ENCODE results near the gene SLC25A5.

SLC25A5 gene

GRCh38 chrX:119455264-119455663 lies 13.0 kb upstream of the SLC25A5 start:
- TF ChIP-seq REST (IDR thresholded peaks at IDR 0.05; ENCODE audit: insufficient read depth in 1 of 2, low read depth in 2 of 2, low read length in 2 of 2) (no peak), TAF1 (IDR thresholded peaks at IDR 0.05; ENCODE audit: borderline replicate concordance, insufficient read depth, low read length) (no peak), SIN3A (IDR thresholded peaks at IDR 0.05; ENCODE audit: borderline replicate concordance, insufficient read depth, low read length) (no peak), FOXP2 (optimal IDR thresholded peaks at IDR 0.05; ENCODE audit: borderline replicate concordance, extremely low read depth, extremely low read length, insufficient read depth) (no peak), POLR2AphosphoS5 (IDR thresholded peaks at IDR 0.05; ENCODE audit: low read depth, low read length) (no peak)

- TF ChIP-seq FOXP2 (optimal IDR thresholded peaks at IDR 0.05; ENCODE audit: borderline replicate concordance, extremely low read depth, extremely low read length, insufficient read depth) (no peak), SIN3A (IDR thresholded peaks at IDR 0.05; ENCODE audit: borderline replicate concordance, insufficient read depth, low read length) (no peak), TAF1 (IDR thresholded peaks at IDR 0.05; ENCODE audit: borderline replicate concordance, insufficient read depth, low read length) (no peak), POLR2AphosphoS5 (IDR thresholded peaks at IDR 0.05; ENCODE audit: low read depth, low read length) (no peak), REST (IDR thresholded peaks at IDR 0.05; ENCODE audit: insufficient read depth in 1 of 2, low read depth in 2 of 2, low read length in 2 of 2) (no peak)
Measured at GRCh38 chrX:119459181-119459580, 9.1 kb upstream of the SLC25A5 start.

- no peak for TF ChIP-seq POLR2AphosphoS5 (IDR thresholded peaks at IDR 0.05; ENCODE audit: low read depth, low read length)
- TF ChIP-seq TAF1 (IDR thresholded peaks at IDR 0.05; ENCODE audit: borderline replicate concordance, insufficient read depth, low read length), result no peak
- no peak for TF ChIP-seq SIN3A (IDR thresholded peaks at IDR 0.05; ENCODE audit: borderline replicate concordance, insufficient read depth, low read length)
- TF ChIP-seq REST (IDR thresholded peaks at IDR 0.05; ENCODE audit: insufficient read depth in 1 of 2, low read depth in 2 of 2, low read length in 2 of 2), result no peak
- no peak for TF ChIP-seq FOXP2 (optimal IDR thresholded peaks at IDR 0.05; ENCODE audit: borderline replicate concordance, extremely low read depth, extremely low read length, insufficient read depth)
Measured at GRCh38 chrX:119465555-119465954, 2.7 kb upstream of the SLC25A5 start.

- TF ChIP-seq TAF1 (IDR thresholded peaks at IDR 0.05; ENCODE audit: borderline replicate concordance, insufficient read depth, low read length) (no peak), SIN3A (IDR thresholded peaks at IDR 0.05; ENCODE audit: borderline replicate concordance, insufficient read depth, low read length) (no peak), FOXP2 (optimal IDR thresholded peaks at IDR 0.05; ENCODE audit: borderline replicate concordance, extremely low read depth, extremely low read length, insufficient read depth) (no peak), REST (IDR thresholded peaks at IDR 0.05; ENCODE audit: insufficient read depth in 1 of 2, low read depth in 2 of 2, low read length in 2 of 2) (no peak), POLR2AphosphoS5 (IDR thresholded peaks at IDR 0.05; ENCODE audit: low read depth, low read length) (no peak)
Measured at GRCh38 chrX:119466970-119467369, 1.3 kb upstream of the SLC25A5 start.

- TF ChIP-seq REST (IDR thresholded peaks at IDR 0.05; ENCODE audit: insufficient read depth in 1 of 2, low read depth in 2 of 2, low read length in 2 of 2), result no peak
- TF ChIP-seq SIN3A (IDR thresholded peaks at IDR 0.05; ENCODE audit: borderline replicate concordance, insufficient read depth, low read length), result no peak
- no peak for TF ChIP-seq FOXP2 (optimal IDR thresholded peaks at IDR 0.05; ENCODE audit: borderline replicate concordance, extremely low read depth, extremely low read length, insufficient read depth)
- no peak for TF ChIP-seq POLR2AphosphoS5 (IDR thresholded peaks at IDR 0.05; ENCODE audit: low read depth, low read length)
- no peak for TF ChIP-seq TAF1 (IDR thresholded peaks at IDR 0.05; ENCODE audit: borderline replicate concordance, insufficient read depth, low read length)
Measured at GRCh38 chrX:119467433-119467832, 811 bp upstream of the SLC25A5 start.

All from PFSK-1 (cell line).